Neural cell (in vitro differentiated cells): ENCODE measurements around the gene ENG. TPM values are rescaled to one million over a fixed set of nuclear protein-coding genes. Genes with fewer than 3 reads are reported as not detected.
A peak's percentile ranks its signal among the peaks of the same experiment; 100 is the strongest.

Experiments used
- H2AFZ ChIP-seq: fragments of 200-600, 300-800 bp; sonication (generic), shearing (Covaris generic); 2 replicates; pipeline ENCODE4 v1.6.0; 2014; ENCODE audit warnings: low read depth, mild to moderate bottlenecking, antibody characterized with exemption, low read length, moderate library complexity
- H3F3A ChIP-seq: fragments of 200-600 bp; shearing (Covaris generic); 2 replicates; pipeline ENCODE4 v1.6.1; 2016; ENCODE audit warnings: mild to moderate bottlenecking, moderate library complexity, mixed read lengths, antibody characterized with exemption, low read length; ENCODE audit not compliant: insufficient read depth, poor library complexity, severe bottlenecking
- H3K27ac ChIP-seq: fragments of 200-600, 300-800 bp; sonication (generic), shearing (Covaris generic); 2 replicates; pipeline ENCODE4 v1.5.1; 2014; ENCODE audit warnings: mild to moderate bottlenecking, low read length, moderate library complexity
- H3K27me3 ChIP-seq: fragments of 300-800, 200-600 bp; sonication (generic), shearing (Covaris generic); 2 replicates; pipeline ENCODE4 v1.6.0; 2014; ENCODE audit warnings: mild to moderate bottlenecking, low read depth, low read length, moderate library complexity; ENCODE audit not compliant: insufficient read depth
- H3K36me3 ChIP-seq: fragments of 300-800, 200-600 bp; sonication (generic), shearing (Covaris generic); 2 replicates; pipeline ENCODE4 v1.5.1; 2014; ENCODE audit warnings: mild to moderate bottlenecking, antibody characterized with exemption, low read length, moderate library complexity; ENCODE audit not compliant: insufficient read depth
- H3K4me2 ChIP-seq: fragments of 300-800, 200-600 bp; sonication (generic), shearing (Covaris generic); 2 replicates; pipeline ENCODE4 v1.6.0; 2014; ENCODE audit warnings: mild to moderate bottlenecking, low read length
- H3K4me3 ChIP-seq: fragments of 300-800, 200-600 bp; sonication (generic), shearing (Covaris generic); 2 replicates; pipeline ENCODE4 v1.5.1; 2014; ENCODE audit warnings: mild to moderate bottlenecking, low read length, moderate library complexity
- H3K79me2 ChIP-seq: fragments of 200-600 bp; shearing (Covaris generic); replicated peaks from 2 replicates; pipeline ENCODE4 v1.6.0; 2014; ENCODE audit warnings: mild to moderate bottlenecking, low read length, moderate library complexity; ENCODE audit not compliant: insufficient read depth
- H3K9ac ChIP-seq: fragments of 300-800, 200-600 bp; sonication (generic), shearing (Covaris generic); 2 replicates; pipeline ENCODE4 v1.6.1; 2016; ENCODE audit warnings: mild to moderate bottlenecking, low read length, mixed read lengths
- H3K9me2 ChIP-seq: fragments of 200-600 bp; shearing (Covaris generic); 2 replicates; pipeline ENCODE4 v1.6.1; 2016; ENCODE audit warnings: mild to moderate bottlenecking, low read length, mixed read lengths; ENCODE audit not compliant: insufficient read depth
- H3K9me3 ChIP-seq: fragments of 200-600, 300-800 bp; sonication (generic), shearing (Covaris generic); 2 replicates; pipeline ENCODE4 v1.6.1; 2016; ENCODE audit warnings: mild to moderate bottlenecking, mixed run types, low read length, moderate library complexity, mixed read lengths
- H4K20me1 ChIP-seq: fragments of 200-600 bp; shearing (Covaris generic); 2 replicates; pipeline ENCODE4 v1.6.1; 2016; ENCODE audit warnings: mild to moderate bottlenecking, mixed run types; ENCODE audit not compliant: insufficient read depth
- EP300 ChIP-seq: fragments of 450-650 bp; conservative IDR thresholded peaks from 2 replicates; pipeline ENCODE4 v1.6.1; 2014; ENCODE audit warnings: antibody characterized with exemption, mild to moderate bottlenecking, moderate library complexity; ENCODE audit not compliant: poor library complexity, severe bottlenecking
- EZH2 ChIP-seq: fragments of 200-600, 300-800 bp; shearing (Covaris generic), sonication (generic); IDR thresholded peaks from 2 replicates; pipeline ENCODE4 v1.6.1; 2014; ENCODE audit warnings: antibody characterized with exemption, low read length, borderline replicate concordance, mild to moderate bottlenecking; ENCODE audit not compliant: insufficient read depth, poor library complexity, severe bottlenecking
- MXI1 ChIP-seq: fragments of 450-650 bp; conservative IDR thresholded peaks from 2 replicates; pipeline ENCODE4 v1.6.1; 2014; ENCODE audit warnings: antibody characterized with exemption, mild to moderate bottlenecking; ENCODE audit not compliant: poor library complexity, severe bottlenecking
- POLR2AphosphoS5 ChIP-seq: IDR thresholded peaks from 2 replicates; pipeline ENCODE4 v1.6.1; 2012
- RAD21 ChIP-seq: fragments of 450-650 bp; conservative IDR thresholded peaks from 2 replicates; pipeline ENCODE4 v1.6.1; 2014; ENCODE audit warnings: antibody characterized with exemption, mild to moderate bottlenecking, moderate library complexity
- SMC3 ChIP-seq: fragments of 450-650 bp; conservative IDR thresholded peaks from 2 replicates; pipeline ENCODE4 v1.6.1; 2014; ENCODE audit warnings: antibody characterized with exemption, mild to moderate bottlenecking, moderate library complexity; ENCODE audit not compliant: poor library complexity
- TAF1 ChIP-seq: IDR thresholded peaks from 2 replicates; pipeline ENCODE4 v1.6.1; 2012; ENCODE audit warnings: low read depth
- polyA plus RNA-seq: library from polyadenylated mRNA; depleted of rRNA; stranded (reverse); fragments of >200 nt; gene quantifications from 2 replicates; pipeline ENCODE4 v1.2.3, GENCODE V29; 2014
- TF ChIP-seq, protein P1 (sequence below): fragments of 450-650 bp; IDR thresholded peaks from 2 replicates; pipeline ENCODE4 v1.5.1; 2014; ENCODE audit warnings: antibody characterized with exemption, mild to moderate bottlenecking, moderate library complexity; ENCODE audit not compliant: poor library complexity, severe bottlenecking
- TF ChIP-seq, protein P2 (sequence below): IDR thresholded peaks from 2 replicates; pipeline ENCODE4 v1.6.1; 2012; ENCODE audit warnings: borderline replicate concordance

ENG gene
- polyA plus RNA-seq, 1 donor from 2014 or later: not detected

DNA sequence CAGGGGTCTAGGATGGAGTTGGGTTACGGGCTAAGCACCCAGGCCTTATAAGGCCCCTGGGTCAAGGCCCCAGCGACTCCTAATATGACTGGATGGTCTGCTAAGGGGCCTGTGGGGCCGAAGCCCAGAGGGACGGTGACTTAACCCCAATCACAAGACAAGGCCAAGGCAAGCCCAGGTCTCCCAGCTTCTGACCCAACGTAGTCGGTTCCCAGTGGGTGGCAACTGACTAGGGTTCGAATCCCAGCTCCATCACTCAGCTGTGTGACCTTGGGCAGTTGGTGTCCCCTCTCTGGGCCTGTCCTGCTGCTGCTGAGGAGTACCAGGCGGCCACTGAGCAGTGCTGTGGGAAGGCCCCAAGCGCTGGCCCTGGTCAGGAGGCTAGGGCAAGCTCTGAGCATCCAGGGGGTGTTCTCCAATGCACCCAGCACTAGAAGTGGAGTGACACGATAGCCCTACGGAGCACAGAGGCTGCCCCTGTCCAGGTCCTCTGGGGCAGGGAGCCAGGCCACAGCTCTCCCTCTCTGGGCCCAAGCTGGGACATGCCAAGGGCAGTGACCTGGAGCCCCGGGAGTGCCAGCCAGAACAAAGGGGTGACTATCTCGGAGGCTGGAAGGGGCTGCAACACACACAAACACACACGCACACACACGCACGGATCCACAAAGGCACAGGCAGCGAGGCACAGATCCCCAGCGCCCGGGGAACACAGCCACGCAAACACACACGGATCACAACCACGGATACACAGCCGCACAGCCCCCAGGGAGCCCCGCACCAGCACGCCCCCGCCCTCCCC lies 22.5 kb upstream of the ENG start:
- TF ChIP-seq, protein P1, sequence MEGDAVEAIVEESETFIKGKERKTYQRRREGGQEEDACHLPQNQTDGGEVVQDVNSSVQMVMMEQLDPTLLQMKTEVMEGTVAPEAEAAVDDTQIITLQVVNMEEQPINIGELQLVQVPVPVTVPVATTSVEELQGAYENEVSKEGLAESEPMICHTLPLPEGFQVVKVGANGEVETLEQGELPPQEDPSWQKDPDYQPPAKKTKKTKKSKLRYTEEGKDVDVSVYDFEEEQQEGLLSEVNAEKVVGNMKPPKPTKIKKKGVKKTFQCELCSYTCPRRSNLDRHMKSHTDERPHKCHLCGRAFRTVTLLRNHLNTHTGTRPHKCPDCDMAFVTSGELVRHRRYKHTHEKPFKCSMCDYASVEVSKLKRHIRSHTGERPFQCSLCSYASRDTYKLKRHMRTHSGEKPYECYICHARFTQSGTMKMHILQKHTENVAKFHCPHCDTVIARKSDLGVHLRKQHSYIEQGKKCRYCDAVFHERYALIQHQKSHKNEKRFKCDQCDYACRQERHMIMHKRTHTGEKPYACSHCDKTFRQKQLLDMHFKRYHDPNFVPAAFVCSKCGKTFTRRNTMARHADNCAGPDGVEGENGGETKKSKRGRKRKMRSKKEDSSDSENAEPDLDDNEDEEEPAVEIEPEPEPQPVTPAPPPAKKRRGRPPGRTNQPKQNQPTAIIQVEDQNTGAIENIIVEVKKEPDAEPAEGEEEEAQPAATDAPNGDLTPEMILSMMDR: no peak
- H3K4me3 ChIP-seq: peak overlapping the region; percentile 73
- H3K4me2 ChIP-seq: peak overlapping the region; percentile 87
- H3K27me3 ChIP-seq: no peaks in the 10 kb centered on the region
- H3K9ac ChIP-seq: peak overlapping the region; percentile 87
- H3K36me3 ChIP-seq: no peaks in the 10 kb centered on the region
- H4K20me1 ChIP-seq: no peaks in the 10 kb centered on the region
- no peaks in the 10 kb centered on the region for H3K9me2 ChIP-seq
- H3K27ac ChIP-seq: peak overlapping the region; percentile 51
- no peaks in the 10 kb centered on the region for H3K9me3 ChIP-seq
- no peaks in the 10 kb centered on the region for H3F3A ChIP-seq
- peak overlapping the region; percentile 93 for H2AFZ ChIP-seq
- H3K79me2 ChIP-seq: peaks cover 7% of the 10 kb centered on the region

DNA sequence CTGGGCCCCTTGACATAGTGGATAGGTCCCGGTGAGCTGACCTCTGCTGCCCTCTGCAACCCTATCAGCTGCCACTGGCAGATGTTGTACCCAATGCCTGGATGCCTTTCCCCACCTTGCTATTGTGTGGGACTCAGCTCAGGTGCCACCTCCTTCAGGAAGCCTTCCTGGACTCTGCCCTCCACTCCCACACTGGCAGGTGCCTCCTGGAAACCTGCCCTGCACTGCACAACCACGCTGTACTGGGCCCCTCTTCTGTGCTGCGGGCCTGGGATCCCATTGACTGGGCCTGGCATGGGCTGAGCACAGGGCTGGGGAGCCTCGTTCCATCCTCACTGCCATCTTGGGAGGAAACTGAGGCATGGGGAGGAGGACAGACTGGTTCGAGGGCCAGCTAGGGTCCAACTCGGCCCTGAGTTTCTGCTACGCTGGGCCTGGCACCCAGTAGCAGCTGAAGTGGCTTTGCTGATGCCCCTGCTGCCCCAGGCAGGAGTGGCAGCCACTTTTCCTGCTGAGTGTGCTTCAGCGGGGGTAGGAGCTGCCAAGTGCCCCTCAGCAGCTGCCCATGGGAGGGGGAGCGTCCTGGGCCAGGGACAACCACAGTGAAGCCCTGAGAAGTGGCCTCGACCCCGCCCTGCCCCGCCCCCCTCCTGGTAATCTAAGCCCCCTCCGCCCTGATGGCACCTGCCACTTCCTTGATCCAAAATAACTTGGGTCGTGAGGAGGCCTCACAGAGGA lies 21.7 kb upstream of the ENG start:
- Histone ChIP-seq H3K4me3 (peak overlapping the region; percentile 73), H3K4me2 (peak overlapping the region; percentile 87), H3K9me3 (no peaks in the 10 kb centered on the region), H3F3A (no peaks in the 10 kb centered on the region), H3K27me3 (no peaks in the 10 kb centered on the region), H2AFZ (no peak overlapping the region), H3K79me2 (peaks cover 7% of the 10 kb centered on the region), H3K9me2 (no peaks in the 10 kb centered on the region), H3K9ac (peak overlapping the region; percentile 87), H3K36me3 (no peaks in the 10 kb centered on the region), H3K27ac (no peak overlapping the region), H4K20me1 (no peaks in the 10 kb centered on the region)
- TF ChIP-seq EP300 (no peak), RAD21 (no peak), TAF1 (no peak), EZH2 (no peak), POLR2AphosphoS5 (no peak), SMC3 (no peak), MXI1 (no peak)
- TF ChIP-seq, protein P2, sequence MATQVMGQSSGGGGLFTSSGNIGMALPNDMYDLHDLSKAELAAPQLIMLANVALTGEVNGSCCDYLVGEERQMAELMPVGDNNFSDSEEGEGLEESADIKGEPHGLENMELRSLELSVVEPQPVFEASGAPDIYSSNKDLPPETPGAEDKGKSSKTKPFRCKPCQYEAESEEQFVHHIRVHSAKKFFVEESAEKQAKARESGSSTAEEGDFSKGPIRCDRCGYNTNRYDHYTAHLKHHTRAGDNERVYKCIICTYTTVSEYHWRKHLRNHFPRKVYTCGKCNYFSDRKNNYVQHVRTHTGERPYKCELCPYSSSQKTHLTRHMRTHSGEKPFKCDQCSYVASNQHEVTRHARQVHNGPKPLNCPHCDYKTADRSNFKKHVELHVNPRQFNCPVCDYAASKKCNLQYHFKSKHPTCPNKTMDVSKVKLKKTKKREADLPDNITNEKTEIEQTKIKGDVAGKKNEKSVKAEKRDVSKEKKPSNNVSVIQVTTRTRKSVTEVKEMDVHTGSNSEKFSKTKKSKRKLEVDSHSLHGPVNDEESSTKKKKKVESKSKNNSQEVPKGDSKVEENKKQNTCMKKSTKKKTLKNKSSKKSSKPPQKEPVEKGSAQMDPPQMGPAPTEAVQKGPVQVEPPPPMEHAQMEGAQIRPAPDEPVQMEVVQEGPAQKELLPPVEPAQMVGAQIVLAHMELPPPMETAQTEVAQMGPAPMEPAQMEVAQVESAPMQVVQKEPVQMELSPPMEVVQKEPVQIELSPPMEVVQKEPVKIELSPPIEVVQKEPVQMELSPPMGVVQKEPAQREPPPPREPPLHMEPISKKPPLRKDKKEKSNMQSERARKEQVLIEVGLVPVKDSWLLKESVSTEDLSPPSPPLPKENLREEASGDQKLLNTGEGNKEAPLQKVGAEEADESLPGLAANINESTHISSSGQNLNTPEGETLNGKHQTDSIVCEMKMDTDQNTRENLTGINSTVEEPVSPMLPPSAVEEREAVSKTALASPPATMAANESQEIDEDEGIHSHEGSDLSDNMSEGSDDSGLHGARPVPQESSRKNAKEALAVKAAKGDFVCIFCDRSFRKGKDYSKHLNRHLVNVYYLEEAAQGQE: no peak
- TF ChIP-seq, protein P1: no peak
